ENCODE measurements around the gene ATF7.
"Not testable (repeated sequence)": the region's sequence is repeated elsewhere in the genome, so short reads cannot be mapped to it uniquely, and the experiment has no call there.

Gene ATF7

DNA sequence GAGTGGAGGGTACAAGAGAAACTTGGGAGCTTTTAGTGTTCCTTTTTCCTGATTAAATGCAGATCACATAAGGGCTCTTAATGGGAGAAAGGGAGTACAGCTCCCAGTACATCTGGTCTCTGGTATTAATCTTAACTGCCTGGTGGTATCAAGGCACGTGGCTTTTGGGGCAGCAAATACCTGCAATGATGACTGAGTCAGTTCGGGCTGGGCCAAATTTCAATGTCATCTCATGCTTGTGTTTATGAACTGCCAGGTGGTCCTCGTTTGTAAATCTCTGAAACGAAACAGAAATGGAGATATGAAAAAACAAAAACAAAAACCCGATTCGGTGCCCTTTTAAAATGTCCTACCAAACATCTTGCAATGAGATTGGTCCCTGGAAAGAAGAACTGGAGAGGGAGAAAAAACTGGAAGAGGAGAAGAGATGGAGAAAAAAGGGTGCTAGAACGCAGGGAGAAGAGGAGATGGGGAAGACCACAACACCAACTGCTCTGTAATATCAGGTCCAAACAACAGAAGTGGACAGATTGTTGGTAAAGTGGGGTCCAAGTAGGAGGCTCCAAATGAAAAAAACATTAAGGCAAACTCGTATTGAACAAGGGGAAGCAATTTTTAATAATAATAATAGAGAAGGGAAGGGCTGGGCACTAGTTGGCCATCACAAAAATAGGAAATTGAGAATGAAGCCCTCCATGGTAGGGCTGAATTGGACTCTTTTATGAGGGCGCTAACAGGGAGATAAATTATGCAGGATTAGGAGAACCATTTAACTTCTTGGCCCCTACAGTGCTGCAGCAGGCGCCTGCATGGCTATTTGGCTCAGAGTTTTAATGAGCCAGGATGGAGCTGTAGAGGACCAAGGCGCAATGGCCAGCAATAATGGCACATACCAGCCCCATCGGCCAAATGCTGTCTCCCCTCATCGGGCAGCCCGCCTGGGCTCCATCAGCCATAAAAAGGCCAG is 73.5 kb downstream of the ATF7 start:
- H3K27ac ChIP-seq, result peak overlapping the region; percentile 22; the same call in 1 of the 2 replicates
- TF ChIP-seq, protein P1, sequence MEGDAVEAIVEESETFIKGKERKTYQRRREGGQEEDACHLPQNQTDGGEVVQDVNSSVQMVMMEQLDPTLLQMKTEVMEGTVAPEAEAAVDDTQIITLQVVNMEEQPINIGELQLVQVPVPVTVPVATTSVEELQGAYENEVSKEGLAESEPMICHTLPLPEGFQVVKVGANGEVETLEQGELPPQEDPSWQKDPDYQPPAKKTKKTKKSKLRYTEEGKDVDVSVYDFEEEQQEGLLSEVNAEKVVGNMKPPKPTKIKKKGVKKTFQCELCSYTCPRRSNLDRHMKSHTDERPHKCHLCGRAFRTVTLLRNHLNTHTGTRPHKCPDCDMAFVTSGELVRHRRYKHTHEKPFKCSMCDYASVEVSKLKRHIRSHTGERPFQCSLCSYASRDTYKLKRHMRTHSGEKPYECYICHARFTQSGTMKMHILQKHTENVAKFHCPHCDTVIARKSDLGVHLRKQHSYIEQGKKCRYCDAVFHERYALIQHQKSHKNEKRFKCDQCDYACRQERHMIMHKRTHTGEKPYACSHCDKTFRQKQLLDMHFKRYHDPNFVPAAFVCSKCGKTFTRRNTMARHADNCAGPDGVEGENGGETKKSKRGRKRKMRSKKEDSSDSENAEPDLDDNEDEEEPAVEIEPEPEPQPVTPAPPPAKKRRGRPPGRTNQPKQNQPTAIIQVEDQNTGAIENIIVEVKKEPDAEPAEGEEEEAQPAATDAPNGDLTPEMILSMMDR (IDR thresholded peaks at IDR 0.05), result no peak
- no peak for TF ChIP-seq ZFX (IDR thresholded peaks at IDR 0.05; ENCODE audit: borderline replicate concordance)

DNA sequence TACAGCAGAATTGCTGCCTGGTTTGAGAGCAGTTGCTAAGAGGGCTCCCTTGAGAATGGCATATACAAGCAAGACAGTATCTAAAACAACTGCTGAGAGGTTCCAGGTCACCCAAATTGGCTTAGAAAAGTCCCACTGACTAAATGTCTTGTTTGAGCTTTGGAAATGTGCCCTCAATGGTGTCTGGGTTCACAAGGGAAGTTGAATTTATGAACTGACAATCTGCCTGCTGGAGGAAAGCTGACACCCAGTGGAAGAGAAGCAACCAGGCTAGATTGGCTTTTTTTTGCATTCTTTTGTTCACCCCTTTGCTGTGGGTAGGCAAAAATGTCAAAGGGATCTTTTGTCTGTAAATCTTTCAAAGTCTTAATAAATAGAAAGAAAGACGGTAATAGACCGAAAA is 74.3 kb downstream of the ATF7 start:
- peak overlapping the region; percentile 22; the same call in 1 of the 2 replicates for H3K27ac ChIP-seq
- TF ChIP-seq ZFX (IDR thresholded peaks at IDR 0.05; ENCODE audit: borderline replicate concordance), result no peak
- TF ChIP-seq, protein P1 (IDR thresholded peaks at IDR 0.05), result no peak

DNA sequence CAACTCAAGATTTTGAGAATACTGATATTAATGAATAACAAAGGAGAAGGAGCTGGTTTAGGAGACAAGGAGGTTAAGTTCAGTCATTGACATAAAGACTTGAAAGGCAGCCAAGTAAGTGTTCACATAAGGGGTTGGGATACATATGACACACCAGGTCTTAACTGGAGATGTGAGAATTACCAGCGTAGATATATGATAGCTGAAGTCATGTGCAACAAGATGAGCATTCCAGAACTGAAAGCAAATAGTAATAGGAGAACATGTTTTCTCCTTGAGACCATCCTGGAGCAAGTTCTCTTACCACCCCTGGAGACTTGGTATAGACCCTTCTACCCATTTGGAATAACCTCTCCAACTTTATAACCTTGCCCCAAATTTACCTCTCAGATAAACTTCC is 75.6 kb downstream of the ATF7 start:
- TF ChIP-seq ZFX (IDR thresholded peaks at IDR 0.05; ENCODE audit: borderline replicate concordance), result no peak
- TF ChIP-seq, protein P1 (IDR thresholded peaks at IDR 0.05), result no peak

DNA sequence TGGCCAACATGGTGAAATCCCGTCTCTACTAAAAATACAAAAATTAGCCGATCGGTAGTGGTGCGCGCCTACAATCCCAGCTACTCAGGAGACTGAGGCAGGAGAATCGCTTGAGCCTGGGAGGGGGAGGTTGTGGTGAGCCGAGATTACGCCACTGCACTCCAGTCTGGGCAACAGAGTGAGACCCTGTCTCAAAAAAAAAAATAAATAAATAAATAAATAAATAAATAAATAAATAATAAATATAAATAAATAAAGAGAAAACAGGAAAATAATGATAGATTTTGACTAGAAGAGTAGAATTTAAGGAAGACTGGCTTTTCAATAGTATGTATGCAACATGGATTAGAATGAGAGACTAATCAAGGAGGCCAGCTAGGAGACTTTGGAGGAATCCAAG is 76.1 kb downstream of the ATF7 start:
- not testable (repeated sequence) for H3K27ac ChIP-seq

More for the DNA sequence above, 75.6 kb downstream of the ATF7 start:
- H3K27ac ChIP-seq, result no peak overlapping the region

DNA sequence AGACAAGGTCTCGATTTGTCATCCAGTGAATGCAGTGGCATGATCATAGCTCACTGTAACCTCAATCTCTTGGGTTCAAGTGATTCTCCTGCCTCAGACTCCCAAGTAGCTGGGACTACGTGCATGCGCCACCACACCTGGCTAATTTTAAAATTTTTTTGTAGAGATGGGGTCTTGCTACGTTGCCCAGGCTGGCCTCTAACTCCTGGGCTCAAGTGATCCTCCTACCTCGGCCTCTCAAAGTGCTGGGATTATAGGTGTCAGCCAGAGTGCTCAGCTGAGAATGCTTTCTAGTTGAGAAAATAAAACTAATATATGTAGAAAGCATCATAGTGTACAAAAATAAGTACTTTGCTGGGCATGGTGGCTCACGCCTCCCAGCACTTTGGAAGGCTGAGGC is 77.8 kb downstream of the ATF7 start:
- H3K27ac ChIP-seq, result not testable (repeated sequence)

DNA sequence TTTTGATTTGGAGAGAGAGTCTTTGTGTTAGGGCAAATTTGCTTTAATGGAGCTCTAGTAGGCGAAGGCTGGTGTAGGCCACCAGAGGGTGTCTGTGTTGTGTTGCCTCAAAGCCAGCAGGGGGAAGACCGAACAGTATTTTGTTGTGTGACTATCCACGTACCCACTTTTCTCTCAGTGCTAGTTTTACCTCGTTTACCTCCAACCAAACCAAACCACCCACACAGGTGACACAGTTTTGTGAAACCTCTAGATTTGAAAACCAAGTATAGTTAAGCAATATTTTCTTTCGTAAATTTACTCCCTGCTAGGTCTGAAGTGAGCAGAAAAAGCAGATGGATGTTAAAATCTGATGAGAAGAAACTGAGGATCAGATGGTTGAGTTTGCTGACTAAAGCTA is 82.6 kb downstream of the ATF7 start:
- TF ChIP-seq, protein P1 (IDR thresholded peaks at IDR 0.05), result peak; percentile 81
- no peak for TF ChIP-seq ZFX (IDR thresholded peaks at IDR 0.05; ENCODE audit: borderline replicate concordance)
- H3K27ac ChIP-seq, result peak overlapping the region; percentile 14

DNA sequence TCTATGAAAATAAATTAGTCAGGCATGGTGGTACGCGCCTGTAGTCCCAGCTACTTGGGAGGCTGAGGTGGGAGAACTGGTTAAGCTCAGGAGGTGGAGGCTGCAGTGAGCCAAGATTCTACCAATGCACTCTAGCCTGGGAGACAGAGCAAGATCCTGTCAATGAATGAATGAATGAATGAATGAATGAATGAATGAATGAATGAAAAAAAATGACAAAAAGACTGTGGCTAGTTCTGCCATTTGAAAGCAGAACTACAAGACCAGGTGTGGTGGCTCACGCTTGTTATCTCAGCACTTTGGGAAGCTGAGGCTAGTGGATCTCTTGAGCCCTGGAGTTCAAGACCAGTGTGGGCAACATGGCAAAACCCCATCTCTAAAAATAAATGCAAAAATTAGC is 86.7 kb downstream of the ATF7 start:
- TF ChIP-seq, protein P1 (IDR thresholded peaks at IDR 0.05), result no peak
- no peak for TF ChIP-seq ZFX (IDR thresholded peaks at IDR 0.05; ENCODE audit: borderline replicate concordance)
- peak overlapping the region; percentile 83 for H3K27ac ChIP-seq

DNA sequence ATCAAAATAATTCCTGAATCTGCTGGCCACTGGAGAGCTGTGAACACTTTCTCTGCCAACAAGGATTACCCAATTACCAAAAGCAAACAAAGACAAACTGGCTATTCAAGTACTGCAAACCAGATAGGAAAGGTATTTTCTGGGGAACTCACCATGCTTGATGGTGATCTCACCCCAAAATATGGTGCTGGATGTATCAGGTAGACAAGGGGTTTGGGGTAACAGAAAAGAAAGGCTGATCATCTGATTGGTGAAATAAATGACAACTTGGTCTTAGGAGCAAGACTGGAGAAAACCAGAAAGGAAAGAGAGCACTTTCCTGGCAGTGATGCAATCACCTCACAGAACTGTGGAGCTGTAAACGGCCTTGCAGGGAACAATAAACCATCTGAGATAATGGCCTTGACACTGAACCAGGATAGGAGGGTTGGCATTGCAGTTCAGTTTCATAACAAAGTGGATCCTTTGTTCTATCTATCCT is 87.9 kb downstream of the ATF7 start:
- TF ChIP-seq ZFX (IDR thresholded peaks at IDR 0.05; ENCODE audit: borderline replicate concordance), result no peak
- TF ChIP-seq, protein P1 (IDR thresholded peaks at IDR 0.05), result no peak
- H3K27ac ChIP-seq, result peak overlapping the region; percentile 83
